Gastrocnemius medialis (tissue), 4 donors: ENCODE measurements around the gene NAV3.

ENCODE experiments used
- POLR2A ChIP-seq, 2 donors: fragments of 450-650 bp; IDR thresholded peaks; one replicate each; pipeline ENCODE4 v1.6.1; 2017; ENCODE audit warnings: antibody characterized with exemption in 2 of 2, mild to moderate bottlenecking in 2 of 2, moderate library complexity in 2 of 2
- TF ChIP-seq, protein P1 (sequence below), 5 experiments: fragments of 450-650 bp in 3 of 5; fragments of 200-600 bp in 2 of 5; sonication (generic) in 2 of 5; IDR thresholded peaks in 4 of 5; conservative IDR thresholded peaks in 1 of 5; 1 replicate in 4 of 5; 2 replicates in 1 of 5; pipeline ENCODE4 v1.5.1; 2016 to 2019; ENCODE audit warnings: antibody characterized with exemption in 5 of 5, mild to moderate bottlenecking in 3 of 5, moderate library complexity in 3 of 5

DNA sequence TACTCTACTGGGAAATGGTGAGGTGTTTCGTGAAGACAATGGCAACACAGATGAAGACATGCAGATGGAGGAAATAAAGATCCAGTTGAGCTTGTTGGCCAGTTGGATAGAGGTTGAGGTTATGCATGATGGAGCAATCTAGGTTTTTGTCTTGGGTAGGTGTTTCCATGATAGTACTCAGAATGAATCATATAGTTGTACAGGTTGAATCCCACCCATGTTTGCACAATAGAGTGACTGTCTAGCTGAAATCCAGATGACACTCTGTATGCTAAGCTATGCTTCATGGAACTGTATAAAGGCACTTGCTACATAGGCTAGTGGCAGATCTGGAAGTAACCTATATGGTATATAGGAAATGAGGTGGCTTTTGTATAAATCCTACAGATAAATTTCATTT, 264.9 kb downstream of the NAV3 start:
- no peak for TF ChIP-seq POLR2A (IDR thresholded peaks at IDR 0.05)
- TF ChIP-seq, protein P1, sequence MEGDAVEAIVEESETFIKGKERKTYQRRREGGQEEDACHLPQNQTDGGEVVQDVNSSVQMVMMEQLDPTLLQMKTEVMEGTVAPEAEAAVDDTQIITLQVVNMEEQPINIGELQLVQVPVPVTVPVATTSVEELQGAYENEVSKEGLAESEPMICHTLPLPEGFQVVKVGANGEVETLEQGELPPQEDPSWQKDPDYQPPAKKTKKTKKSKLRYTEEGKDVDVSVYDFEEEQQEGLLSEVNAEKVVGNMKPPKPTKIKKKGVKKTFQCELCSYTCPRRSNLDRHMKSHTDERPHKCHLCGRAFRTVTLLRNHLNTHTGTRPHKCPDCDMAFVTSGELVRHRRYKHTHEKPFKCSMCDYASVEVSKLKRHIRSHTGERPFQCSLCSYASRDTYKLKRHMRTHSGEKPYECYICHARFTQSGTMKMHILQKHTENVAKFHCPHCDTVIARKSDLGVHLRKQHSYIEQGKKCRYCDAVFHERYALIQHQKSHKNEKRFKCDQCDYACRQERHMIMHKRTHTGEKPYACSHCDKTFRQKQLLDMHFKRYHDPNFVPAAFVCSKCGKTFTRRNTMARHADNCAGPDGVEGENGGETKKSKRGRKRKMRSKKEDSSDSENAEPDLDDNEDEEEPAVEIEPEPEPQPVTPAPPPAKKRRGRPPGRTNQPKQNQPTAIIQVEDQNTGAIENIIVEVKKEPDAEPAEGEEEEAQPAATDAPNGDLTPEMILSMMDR (IDR thresholded peaks at IDR 0.05 in 4 of 5, conservative IDR thresholded peaks at IDR 0.05 in 1 of 5) = no peak
